Measurements from ENCODE around the gene MYL12A.

DNA sequence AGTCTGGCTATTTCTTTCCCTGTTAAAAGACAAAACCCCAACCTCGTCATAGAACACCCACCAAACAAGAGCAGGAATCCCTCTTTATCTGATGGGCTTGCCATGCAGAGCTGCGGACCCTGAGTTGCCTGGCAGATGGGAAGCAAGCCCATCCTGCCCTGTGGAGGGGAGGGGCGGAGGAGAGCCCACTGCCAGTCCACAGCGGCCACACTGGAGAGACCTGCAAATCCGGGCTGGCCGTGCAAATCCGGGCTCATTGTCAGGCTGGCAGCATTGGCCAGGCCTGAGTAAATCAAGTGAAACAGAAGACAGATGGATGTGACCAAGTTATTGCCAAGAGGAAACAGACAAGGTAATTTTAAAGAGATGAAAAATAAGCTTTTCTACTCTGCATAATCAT is 36.3 kb downstream of the MYL12A start:
- TF ChIP-seq POLR2A (IDR thresholded peaks at IDR 0.05) (no peak), CTCF (IDR thresholded peaks at IDR 0.05) (no peak)

Data from esophagus squamous epithelium (tissue), 4 donors.